GM21529 (cell line): ENCODE measurements around the gene PRR18.
"Not testable (repeated sequence)": the region's sequence is repeated elsewhere in the genome, so short reads cannot be mapped to it uniquely, and the experiment has no call there.

Experiments
- ATAC-seq: cut with Tn5 transposase; IDR thresholded peaks from one replicate; pipeline ENCODE4 v1.9.1; 2021; ENCODE audit not compliant: unreplicated experiment

The PRR18 gene

DNA sequence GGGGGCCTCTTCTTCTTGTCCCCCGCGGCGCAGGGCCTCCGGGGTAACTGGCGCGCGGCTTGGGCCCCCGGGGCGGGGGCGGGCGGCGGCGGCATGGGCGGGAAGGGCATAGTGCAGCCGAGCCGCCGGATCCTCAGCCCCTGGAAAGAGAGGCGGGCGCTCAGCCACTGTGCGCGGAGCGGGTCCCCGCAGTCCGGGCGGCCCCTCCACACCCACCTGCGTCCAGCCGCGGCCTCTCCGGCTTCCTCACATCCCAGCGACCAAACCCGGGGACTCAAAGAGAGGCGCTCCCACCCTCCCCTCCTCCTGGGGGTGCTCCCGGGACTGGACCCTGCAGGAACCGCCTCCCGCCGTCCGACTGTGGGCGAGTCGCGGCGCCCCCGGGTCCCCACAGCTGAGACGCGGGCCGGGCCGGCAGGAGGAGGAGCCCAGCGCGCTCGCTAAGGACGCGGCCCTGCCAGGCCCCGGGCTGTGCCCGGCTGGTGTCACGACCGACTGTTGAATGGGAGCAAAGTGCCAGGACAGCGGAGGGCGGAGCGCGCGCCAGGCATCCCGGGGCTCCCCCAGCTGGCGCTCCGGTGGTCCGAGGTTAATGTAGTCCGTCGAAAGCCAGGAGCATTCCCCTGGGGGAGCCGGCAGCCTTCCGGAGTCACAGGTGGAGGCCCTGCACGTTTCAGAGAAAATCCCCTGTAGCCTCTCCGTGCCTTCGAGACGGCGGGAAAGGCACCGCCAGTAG is at the start of gene PRR18:
Gene PRR18, minus strand, starts transcription at position 360 of the 736 bp plus-strand sequence. Its CDS starts 250 bp downstream, at position 110.
- peak; percentile 59 for ATAC-seq

GRCh38 chr6:166355552-166355951 is 47.4 kb upstream of the PRR18 start:
- no peak for ATAC-seq

DNA sequence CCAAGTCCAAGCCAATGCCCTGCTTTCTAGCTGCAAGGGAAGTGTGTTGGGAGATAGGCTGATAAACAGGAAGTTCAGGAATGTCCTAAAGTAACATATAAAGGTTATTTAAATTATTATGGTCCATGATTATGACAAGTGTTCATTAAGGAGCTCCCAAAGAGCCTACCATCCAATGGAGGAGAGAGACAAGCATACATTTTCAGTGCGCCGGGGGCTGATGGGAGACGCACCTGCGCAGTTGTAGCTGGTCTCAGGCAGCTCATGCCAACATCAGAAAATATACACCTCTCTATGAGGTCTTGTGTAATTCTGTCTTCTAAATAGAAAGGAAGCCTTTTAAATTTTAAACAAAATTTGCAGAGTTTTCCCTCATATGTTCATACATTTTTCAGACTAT is 46.8 kb upstream of the PRR18 start:
- no peak for ATAC-seq

GRCh38 chr6:166354143-166354542 is 46.0 kb upstream of the PRR18 start:
- no peak for ATAC-seq

- no peak for ATAC-seq
These were observed 45.3 kb upstream of the PRR18 start for GRCh38 chr6:166353507-166353906.

GRCh38 chr6:166352923-166353322 is 44.7 kb upstream of the PRR18 start:
- no peak for ATAC-seq

DNA sequence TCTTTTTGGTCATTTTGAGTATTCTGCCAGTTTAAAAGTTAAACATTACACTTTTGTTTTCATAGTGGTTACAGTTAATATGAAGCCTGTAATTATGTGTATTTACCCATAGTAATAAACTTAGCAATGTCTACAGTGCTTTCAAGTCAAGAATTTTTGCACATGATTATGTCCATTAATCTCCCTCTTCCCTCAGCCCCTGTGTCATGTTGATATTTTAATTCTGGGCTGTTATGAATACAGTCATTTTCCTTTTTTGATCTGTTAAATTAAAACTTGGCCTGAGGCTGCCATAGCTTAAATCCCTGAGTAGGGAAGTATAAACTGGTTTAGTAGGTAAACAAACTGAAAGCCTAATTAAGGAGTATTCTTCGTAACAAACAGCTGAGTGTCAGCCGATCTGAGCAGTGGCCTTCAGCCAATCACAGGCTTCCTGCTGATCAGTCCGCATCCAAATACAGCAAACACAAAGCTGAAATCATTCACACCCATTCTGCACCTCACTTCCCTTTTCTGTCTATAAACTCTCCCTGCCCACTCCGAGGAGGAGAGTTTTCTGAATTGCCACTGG is 43.6 kb upstream of the PRR18 start:
- peak; percentile 99 for ATAC-seq

- no peak for ATAC-seq
These were observed 40.2 kb upstream of the PRR18 start for GRCh38 chr6:166348305-166348949.

DNA sequence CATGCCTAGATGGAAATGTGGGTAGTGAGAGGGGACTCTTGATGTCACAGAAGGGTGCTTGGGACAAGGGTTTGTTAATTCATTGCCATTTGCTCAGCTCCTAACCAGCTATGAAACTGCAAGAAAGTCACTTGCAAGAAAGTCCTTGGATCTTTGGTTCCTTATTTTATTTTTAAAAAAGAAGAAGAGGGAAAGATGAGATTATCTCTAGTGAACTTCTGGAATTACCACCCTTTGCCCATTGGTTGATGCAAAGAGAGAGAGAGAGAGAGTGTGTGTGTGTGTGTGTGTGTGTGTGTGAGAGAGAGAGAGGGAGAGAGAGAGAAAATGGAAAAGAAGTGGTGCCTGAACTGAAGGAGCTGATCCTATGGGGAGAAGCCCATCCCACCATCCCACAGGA is 38.8 kb upstream of the PRR18 start:
- ATAC-seq, result no peak

GRCh38 chr6:166346449-166346848 is 38.3 kb upstream of the PRR18 start:
- no peak for ATAC-seq

DNA sequence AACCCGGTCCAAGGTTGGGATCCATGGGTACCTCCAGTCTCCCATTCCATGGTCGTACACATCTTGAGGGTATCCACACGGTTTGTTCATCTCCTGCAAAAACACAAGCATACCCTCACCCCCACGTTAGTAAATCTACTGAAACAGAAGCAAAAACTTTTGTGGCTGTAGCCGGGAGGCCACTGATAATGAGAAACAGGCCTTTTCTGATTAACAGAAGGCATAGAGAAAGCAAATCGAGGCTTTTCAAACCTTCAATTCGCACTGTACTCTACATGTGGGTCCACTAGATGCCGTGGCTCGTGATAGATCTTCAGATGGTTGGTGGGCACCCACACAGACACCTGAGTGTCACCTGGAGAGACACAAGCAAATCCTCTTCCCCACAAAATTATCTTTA is 37.5 kb upstream of the PRR18 start:
- not testable (repeated sequence) for ATAC-seq

- ATAC-seq, result not testable (repeated sequence)
These were observed 36.7 kb upstream of the PRR18 start for GRCh38 chr6:166344921-166345320.

DNA sequence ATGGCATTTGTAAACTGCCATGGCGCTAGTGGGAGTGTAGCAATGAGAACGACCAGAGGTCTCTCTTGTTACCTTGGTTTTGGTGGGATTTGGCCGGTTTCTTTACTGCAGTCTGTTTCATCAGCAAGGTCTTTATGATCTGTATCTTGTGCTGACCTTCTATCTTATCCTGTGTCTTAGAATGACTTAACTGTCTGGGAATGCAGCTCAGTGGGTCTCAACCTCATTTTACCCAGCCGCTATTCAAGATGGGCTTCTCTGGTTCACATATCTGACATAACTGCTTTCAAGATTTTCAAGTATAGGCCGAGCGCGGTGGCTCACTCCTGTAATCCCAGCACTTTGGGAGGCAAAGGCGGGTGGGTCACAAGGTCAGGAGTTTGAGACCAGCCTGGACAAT is 36.0 kb upstream of the PRR18 start:
- no peak for ATAC-seq

GRCh38 chr6:166343150-166343487 is 34.9 kb upstream of the PRR18 start:
- ATAC-seq, result peak; percentile 28

- peak; percentile 94 for ATAC-seq
These were observed 34.4 kb upstream of the PRR18 start, which contains the start of gene SFT2D1 for GRCh38 chr6:166342349-166343149. Gene SFT2D1 (minus strand): TSS chr6:166342545. CDS start chr6:166342481, 64 bp downstream.

GRCh38 chr6:166341977-166342348 is 33.8 kb upstream of the PRR18 start:
- no peak for ATAC-seq

GRCh38 chr6:166341464-166341863 is 33.3 kb upstream of the PRR18 start:
- ATAC-seq, result no peak

- no peak for ATAC-seq
These were observed 30.7 kb upstream of the PRR18 start for GRCh38 chr6:166338854-166339253.

DNA sequence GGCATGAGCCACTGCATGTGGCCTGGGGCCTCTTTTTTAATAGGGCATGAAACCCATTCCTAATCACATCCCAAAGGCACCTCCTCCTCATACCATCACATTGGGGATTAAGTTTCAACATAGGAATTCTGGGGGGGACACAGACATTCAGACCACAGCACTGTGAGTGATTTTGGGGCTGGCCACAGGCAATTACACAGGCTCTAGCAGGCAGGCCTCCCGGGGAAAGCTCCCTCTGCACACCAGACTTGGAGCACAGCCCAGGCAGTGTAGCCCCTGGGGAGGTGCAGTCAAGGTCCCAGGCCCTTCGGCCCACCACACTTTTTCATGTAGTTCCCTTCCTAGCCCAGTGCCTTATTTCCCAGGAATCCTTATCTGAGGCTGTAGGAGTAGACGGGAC is 28.7 kb upstream of the PRR18 start:
- no peak for ATAC-seq

DNA sequence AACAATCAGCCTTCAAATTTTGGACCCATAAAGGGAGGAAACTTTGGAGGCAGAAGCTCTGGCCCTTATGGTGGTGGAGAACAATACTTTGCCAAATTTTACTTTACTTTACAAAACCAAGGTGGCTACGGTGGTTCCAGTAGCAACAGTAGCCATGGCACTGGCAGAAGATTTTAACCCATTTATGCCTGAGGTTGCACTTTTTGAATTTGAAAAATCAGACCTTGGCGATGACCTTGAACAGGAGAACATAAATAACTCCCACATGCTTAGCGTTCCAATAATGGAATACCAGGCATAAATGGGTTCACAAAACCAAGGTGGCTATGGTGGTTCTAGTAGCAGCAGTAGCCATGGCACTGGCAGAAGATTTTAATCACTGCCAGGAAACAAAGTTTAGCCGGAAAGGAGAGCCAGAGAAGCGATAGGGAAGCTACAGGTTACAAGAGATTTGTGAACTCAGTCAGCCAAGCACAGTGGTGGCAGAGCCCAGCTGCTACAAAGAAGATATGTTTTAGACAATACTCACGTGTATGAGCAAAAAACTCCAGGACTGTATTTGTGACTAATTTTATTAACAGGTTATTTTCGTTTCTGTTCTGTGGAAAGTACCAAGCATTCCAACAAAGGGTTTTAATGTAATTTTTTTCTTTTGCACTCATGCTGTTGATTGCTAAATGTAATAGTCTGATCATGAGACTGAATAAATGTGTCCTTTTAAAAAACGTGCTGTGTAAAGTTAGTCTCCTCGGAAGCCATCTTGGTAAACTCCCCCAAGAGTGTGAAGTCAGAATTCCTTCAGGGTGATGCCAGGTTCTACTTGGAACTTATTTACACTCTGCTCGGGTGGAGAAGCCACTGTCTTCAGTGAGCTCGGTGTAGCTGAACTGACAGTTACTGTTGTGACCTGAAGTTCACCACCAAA is 27.4 kb upstream of the PRR18 start:
- peak; percentile 36 for ATAC-seq
